ENCODE data around the gene TMEM168.

- TF ChIP-seq CTCF (IDR thresholded peaks at IDR 0.05; ENCODE audit: borderline replicate concordance, extremely low read depth, low read length, poor library complexity, severe bottlenecking) (no peak), EZH2 (IDR thresholded peaks at IDR 0.05; ENCODE audit: borderline replicate concordance, low read depth, low read length, severe bottlenecking) (no peak)
Observed at GRCh38 chr7:112753298-112753697, 36.9 kb downstream of the TMEM168 start.

Data from DND-41 (cell line).